Astrocyte of the spinal cord (primary cell): ENCODE data around the gene CRIM1.

Experiments used
- DNase-seq: peaks from one replicate; pipeline ENCODE4 v3.0.0; 2011; ENCODE audit warnings: low read depth, low spot score
- H3K4me3 ChIP-seq: 2 replicates; pipeline ENCODE4 v1.5.1; 2011; ENCODE audit warnings: low read depth, mild to moderate bottlenecking, low read length, moderate library complexity
- in situ Hi-C: cut with HindIII; loops from 2 replicates; pipeline ENCODE4 v1.10.0; 2017; ENCODE audit warnings: low sequenced_read_pairs
- TF ChIP-seq, protein P1 (sequence below): IDR thresholded peaks from 2 replicates; pipeline ENCODE4 v1.5.1; 2012; ENCODE audit warnings: low read depth, mild to moderate bottlenecking, low read length, inconsistent platforms

CRIM1 gene

DNA sequence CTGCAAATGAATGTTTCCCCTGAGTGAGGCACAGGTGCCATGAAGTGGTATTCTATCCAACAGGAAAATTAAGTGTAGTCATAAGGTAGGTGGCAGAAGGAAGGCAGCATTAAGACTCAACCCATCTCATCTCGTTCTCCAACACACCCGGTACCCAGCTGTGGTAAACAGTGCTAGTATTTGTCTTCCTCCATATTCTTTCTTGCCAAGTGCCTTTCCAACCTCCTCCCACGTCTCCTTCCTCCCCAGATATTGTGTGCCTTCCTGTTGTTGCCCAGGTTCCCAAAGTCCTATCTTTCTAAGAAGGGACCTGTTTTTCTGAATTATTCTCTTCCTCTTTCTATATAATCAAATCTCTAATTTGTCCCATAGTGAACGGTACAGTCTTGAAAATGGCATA is 83.5 kb downstream of the CRIM1 start:
- in situ Hi-C loops = no loop called here
- DNase-seq = no peak
- TF ChIP-seq, protein P1, sequence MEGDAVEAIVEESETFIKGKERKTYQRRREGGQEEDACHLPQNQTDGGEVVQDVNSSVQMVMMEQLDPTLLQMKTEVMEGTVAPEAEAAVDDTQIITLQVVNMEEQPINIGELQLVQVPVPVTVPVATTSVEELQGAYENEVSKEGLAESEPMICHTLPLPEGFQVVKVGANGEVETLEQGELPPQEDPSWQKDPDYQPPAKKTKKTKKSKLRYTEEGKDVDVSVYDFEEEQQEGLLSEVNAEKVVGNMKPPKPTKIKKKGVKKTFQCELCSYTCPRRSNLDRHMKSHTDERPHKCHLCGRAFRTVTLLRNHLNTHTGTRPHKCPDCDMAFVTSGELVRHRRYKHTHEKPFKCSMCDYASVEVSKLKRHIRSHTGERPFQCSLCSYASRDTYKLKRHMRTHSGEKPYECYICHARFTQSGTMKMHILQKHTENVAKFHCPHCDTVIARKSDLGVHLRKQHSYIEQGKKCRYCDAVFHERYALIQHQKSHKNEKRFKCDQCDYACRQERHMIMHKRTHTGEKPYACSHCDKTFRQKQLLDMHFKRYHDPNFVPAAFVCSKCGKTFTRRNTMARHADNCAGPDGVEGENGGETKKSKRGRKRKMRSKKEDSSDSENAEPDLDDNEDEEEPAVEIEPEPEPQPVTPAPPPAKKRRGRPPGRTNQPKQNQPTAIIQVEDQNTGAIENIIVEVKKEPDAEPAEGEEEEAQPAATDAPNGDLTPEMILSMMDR = no peak
- H3K4me3 ChIP-seq = no peak overlapping the region

DNA sequence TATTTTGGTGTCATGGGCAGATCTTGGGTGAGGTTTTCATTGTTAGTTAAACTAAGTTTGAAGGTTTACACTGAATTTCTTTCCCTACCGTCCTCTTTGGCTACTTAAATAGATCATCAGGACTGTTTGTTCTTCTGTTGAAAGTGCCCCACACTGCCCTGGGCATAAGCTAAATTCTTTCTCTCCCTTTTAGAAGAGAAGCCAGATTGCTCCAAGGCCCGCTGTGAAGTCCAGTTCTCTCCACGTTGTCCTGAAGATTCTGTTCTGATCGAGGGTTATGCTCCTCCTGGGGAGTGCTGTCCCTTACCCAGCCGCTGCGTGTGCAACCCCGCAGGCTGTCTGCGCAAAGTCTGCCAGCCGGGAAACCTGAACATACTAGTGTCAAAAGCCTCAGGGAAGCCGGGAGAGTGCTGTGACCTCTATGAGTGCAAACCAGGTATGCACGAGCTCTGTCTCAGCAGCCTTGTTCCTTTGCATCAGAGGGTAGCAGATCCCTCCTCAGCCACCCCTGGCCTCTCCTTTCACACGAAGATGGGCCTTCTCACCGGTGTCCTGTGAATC is 85.6 kb downstream of the CRIM1 start:
- TF ChIP-seq, protein P1 = no peak

DNA sequence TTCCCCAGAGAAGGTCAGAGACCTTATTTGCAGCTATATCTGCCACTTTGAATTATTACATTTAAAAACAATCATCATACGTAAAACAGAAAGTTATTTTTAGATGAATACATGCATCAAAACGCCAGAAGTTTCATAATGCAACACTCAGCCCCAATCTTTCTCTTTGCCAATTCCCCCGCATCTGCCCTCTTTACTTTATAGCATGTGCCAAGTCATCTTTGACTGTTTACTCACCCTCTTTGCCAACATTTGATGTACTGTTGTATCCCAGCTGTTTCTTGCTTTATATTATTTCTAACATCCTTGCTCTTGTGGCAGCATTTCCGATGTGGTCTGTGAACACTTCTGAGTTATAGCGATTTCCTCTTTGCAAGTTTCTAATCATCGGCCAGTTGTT is 86.2 kb downstream of the CRIM1 start:
- no peak overlapping the region for H3K4me3 ChIP-seq
- peak; percentile 48 for DNase-seq
- in situ Hi-C loops = no loop called here
- TF ChIP-seq, protein P1 = no peak

More for the DNA sequence above, 85.6 kb downstream of the CRIM1 start:
- in situ Hi-C loops = no loop called here
- H3K4me3 ChIP-seq = no peak overlapping the region
- no peak for DNase-seq

DNA sequence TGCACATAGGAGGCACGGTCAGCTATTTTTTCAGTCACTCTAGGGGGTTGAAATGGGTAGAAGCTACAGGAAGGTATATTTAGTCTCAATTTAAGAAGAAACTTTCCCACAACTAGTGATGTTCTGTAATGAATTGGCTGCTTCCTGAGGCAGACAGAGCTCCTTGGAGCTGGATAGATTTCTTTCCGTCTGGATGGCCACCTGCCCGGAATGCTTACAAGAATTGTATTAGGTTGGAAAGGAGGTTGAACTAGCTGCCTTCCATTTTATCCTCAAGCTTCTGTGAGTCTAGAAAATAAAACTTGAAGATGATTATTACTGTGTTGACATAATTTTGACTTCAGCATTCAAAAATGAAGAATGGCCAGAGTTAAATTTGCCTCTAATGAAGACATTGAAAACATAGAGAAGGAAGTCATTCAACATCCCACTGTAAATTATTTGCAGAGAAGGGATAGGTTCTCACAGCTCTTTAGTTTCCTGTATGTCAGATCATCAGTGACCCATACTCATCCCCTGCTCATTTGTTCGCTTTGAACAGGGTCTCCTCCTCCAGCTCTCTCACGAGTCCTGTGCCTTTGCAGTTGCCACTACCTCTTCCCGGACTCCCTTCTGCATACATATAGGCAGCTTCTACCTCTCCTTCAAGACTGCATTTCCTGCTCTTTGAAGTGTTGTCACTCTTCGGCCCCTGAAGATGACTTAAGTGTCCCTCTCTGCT is 88.8 kb downstream of the CRIM1 start:
- TF ChIP-seq, protein P1 = no peak
- H3K4me3 ChIP-seq = no peak overlapping the region
- in situ Hi-C loops = no loop called here
- peak; percentile 28 for DNase-seq

DNA sequence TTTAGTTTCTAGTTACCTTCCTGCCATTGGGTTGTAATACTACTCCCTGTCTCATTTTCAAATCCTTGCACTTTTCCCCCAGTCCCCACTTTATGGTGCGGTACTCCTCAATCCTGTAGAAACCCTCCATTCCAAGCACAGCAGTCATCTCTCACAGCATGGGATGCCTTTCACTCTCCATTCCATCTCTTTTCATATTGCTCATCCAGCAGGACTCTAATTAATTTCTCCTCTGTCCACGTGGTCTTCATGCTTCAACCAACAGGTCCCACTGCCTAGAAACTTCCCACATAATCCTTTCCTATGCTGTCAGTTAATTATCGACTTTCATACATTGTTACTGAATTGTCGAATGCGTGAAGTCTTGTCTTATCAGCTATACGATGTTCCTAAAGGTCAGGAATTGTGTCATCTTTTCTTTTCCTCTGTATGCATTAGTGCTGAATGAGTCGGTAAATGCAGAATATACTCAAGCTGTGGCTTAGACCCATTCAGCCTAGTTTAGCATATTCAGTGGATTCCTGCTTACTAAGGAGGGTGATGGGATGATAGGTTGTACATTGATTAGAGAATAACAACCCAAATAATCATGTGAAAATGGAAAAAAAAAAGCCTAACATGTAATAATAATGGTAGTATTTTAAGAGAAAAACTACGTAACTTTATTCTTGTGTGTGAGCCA is 89.7 kb downstream of the CRIM1 start:
- in situ Hi-C loops = no loop called here
- no peak overlapping the region for H3K4me3 ChIP-seq
- peak; percentile 49 for DNase-seq

DNA sequence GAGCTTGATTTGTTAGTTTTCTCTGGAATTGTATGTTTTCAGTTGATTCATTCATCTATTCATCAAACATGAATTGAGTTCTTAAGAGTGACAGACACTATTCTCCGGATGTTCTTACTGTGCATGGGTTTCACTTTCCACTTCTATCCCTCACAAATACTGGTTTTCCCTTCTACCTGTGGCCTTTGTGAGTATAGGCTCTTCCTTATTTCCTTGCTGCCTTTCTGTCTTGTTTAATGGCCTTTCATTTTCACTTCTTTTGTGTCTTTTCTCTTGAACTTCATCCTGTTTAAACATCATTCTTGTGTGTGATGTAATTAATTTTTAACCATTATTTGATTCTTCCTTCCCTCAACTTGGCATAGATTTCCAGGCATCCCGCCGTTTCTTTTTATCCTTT is 90.7 kb downstream of the CRIM1 start:
- no peak overlapping the region for H3K4me3 ChIP-seq
- in situ Hi-C loops = no loop called here
- TF ChIP-seq, protein P1 = no peak
- DNase-seq = no peak

More for the DNA sequence above, 89.7 kb downstream of the CRIM1 start:
- TF ChIP-seq, protein P1 = no peak
